ENCODE results near the gene DHX57.
A peak's percentile ranks its signal among the peaks of the same experiment; 100 is the strongest.
"Not testable (repeated sequence)": the region's sequence is repeated elsewhere in the genome, so short reads cannot be mapped to it uniquely, and the experiment has no call there.

The DHX57 gene

GRCh38 chr2:38795016-38795415, 80.7 kb downstream of the DHX57 start:
- not testable (repeated sequence) for DNase-seq

DNA sequence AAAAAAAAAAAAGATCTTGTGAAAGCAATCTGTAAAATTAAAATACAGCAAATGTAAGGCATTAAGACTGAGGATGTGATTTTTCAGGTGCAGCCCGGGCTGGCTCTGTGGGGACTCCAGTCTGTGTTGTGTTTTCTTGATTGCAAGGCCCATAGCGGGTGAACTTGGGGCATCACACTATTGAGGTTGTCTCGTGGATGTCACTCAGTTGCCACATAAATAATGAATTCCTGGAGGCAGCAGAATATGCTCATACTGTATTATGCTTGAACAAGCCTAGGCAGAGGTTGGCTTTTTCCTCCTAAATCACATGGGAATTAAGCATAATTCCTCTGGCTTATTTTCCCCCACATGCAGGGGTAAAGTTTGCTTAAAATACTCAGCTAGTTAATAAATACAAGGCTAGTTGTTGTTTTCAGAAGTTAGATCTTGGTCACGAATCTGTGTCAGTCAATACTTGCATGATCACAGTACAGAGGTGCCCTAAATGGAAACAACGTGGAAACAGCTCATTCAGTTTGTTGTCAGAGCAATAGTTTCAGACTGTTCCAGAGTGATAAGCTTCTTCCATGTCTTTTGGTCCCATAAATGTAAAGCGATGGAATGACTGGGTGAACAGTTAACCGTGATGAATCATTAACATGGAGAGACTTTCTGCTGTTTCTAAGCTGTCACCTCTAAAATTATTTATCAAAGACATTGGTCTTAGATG, 81.3 kb downstream of the DHX57 start:
- DNase-seq = no peak

DNA sequence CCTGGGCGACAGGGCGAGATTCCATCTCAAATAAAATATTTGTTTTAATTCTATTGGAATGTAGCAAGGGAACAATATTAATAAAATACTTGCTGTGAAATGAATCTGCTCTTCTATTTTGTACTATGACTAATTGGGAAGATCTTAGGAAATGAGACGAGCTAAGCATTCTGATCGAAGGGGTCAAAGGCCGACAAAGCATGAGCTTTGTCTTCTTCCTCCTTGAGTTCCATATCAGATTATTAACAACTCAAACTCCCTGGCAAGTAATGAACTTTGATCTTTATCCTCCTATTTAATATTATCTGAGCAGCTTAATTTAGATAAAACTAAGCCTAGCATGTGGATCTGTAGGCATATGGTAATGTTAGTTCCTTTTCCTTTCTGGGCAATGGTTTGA, 82.2 kb downstream of the DHX57 start:
- no peak for DNase-seq

GRCh38 chr2:38792751-38793150, 83.0 kb downstream of the DHX57 start:
- DNase-seq = no peak

- DNase-seq = not testable (repeated sequence)
These were observed 83.4 kb downstream of the DHX57 start for GRCh38 chr2:38792321-38792720.

- DNase-seq = peak in 1 of 2 experiments; percentile 34
These were observed 84.0 kb downstream of the DHX57 start for GRCh38 chr2:38791744-38792143.

DNA sequence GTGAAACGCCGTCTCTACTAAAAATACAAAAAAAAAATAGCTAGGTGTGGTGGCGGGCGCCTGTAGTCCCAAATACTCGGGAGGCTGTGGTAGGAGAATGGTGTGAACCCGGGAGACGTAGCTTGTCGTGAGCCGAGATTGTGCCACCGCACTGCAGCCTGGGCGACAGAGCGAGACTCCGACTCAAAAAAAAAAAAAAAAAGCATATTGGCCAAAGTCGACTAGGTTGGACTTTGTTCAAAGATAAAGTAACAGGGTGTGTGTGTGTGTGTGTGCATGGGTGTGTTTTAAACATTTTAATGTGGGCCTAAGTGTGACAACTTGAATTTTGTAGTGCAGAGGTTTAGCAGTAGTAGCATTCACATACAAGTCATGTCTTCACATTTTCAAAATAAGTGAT, 86.0 kb downstream of the DHX57 start:
- DNase-seq = no peak

GRCh38 chr2:38788306-38788705, 87.4 kb downstream of the DHX57 start:
- DNase-seq = no peak

DNA sequence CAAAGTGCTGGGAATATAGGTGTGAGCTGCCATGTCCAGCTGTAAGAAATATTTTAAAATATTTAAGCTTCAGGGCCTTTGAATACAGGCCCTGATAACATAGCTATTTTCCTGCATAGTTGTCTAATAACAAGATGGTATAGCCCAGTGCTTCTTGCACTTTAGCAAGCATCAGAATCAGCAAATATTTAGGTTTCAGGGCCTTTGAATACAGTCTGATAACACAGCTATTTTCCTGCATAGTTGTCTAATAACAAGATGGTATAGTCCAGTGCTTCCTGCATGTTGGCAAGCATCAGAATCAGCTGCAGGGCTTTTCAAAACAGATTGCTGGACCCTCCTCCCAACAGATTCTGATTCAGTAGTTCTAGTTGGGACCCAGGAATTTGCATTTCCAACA, 92.1 kb downstream of the DHX57 start:
- no peak for DNase-seq

GRCh38 chr2:38778687-38779082, 97.0 kb downstream of the DHX57 start:
- no peak for DNase-seq

- no peak for DNase-seq
These were observed 99.2 kb downstream of the DHX57 start for GRCh38 chr2:38776531-38776930.

- no peak for DNase-seq
These were observed 99.9 kb downstream of the DHX57 start for GRCh38 chr2:38775921-38776225.

- DNase-seq = no peak
These were observed 100.4 kb downstream of the DHX57 start for GRCh38 chr2:38775097-38775920.

GRCh38 chr2:38771632-38772031, 104.1 kb downstream of the DHX57 start:
- no peak for DNase-seq

DNA sequence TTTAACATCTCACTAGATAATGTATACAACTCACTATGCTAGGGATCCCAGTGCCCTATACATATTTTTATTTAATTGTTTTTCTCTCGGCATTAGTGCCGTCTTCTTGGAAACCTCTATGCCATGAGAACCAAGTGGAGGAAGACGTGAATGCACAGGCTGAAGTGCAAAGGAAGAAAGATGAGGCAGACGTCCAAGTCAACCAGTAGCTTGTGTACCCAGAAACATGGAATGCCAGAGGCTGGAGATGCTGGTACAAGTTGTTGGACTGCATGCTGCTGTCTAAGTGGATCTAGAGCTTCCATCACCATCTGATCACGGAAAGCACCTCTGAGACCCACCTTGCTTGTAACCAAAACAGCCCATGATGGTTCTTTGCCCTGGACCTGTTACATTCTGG, 110.2 kb downstream of the DHX57 start:
- no peak for DNase-seq

- DNase-seq = no peak
These were observed 110.6 kb downstream of the DHX57 start for GRCh38 chr2:38765149-38765548.

GRCh38 chr2:38763728-38764127, 112.0 kb downstream of the DHX57 start:
- DNase-seq = no peak

- no peak for DNase-seq
These were observed 112.5 kb downstream of the DHX57 start for GRCh38 chr2:38763228-38763627.

DNA sequence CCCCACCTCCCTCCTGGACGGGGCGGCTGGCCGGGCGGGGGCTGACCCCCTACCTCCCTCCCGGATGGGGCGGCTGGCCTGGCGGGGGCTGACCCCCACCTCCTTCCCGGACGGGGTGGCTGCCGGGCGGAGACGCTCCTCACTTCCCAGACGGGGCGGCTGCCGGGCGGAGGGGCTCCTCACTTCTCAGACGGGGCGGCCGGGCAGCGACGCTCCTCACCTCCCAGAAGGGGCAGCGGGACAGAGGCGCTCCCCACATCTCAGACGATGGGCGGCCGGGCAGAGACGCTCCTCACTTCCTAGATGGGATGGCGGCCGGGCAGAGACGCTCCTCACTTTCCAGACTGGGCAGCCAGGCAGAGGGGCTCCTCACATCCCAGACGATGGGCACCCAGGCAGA, 119.8 kb downstream of the DHX57 start:
- DNase-seq = not testable (repeated sequence)

GRCh38 chr2:38754506-38754905, 121.2 kb downstream of the DHX57 start:
- no peak for DNase-seq

GRCh38 chr2:38754049-38754448, 121.7 kb downstream of the DHX57 start:
- no peak for DNase-seq

- DNase-seq = peak; percentile 54 to 59
These were observed 123.9 kb downstream of the DHX57 start for GRCh38 chr2:38751596-38752410.

GRCh38 chr2:38750891-38751595, 124.7 kb downstream of the DHX57 start, which contains the start of gene SRSF7:
Gene SRSF7, minus strand, starts transcription at chr2:38751361. Its CDS starts 105 bp downstream, at chr2:38751256.
- peak; percentile 99 for DNase-seq

Data from Kasumi-1 (cell line).